T-cell (primary cell): ENCODE measurements around the gene KRTAP5-1. TPM values are rescaled to one million over a fixed set of nuclear protein-coding genes. Genes with fewer than 3 reads are reported as not detected.
"Not testable (repeated sequence)": the region's sequence is repeated elsewhere in the genome, so short reads cannot be mapped to it uniquely, and the experiment has no call there.

Source experiments
- ATAC-seq, 4 experiments: fragments of 200-7000 bp in 3 of 4; fragments of 150-1000 bp in 1 of 4; cut with Tn5 transposase; replicated peaks in 1 of 4; 1 replicate in 3 of 4; 2 replicates in 1 of 4; pipeline ENCODE4 v1.10.0; 2021; ENCODE audit warnings: moderate library complexity in 3 of 4, mild to moderate bottlenecking in 2 of 4, moderate number of reproducible peaks in 1 of 4
- CTCF ChIA-PET, 2 donors: fragments of 300-600 bp; sonication (Branson Sonifier 250); formaldehyde crosslinking; loops; one replicate each; lab custom pipeline; 2022; ENCODE audit warnings: antibody characterized with exemption in 2 of 2; lab: Charles Lee
- POLR2A ChIA-PET, 2 donors: fragments of 300-600 bp; sonication (Branson Sonifier 250); formaldehyde crosslinking; loops; one replicate each; lab custom pipeline; 2022; ENCODE audit warnings: antibody characterized with exemption in 2 of 2; lab: Charles Lee
- DNase-seq, 35 experiments: peaks; one replicate each; pipeline versions ENCODE4 v3.0.0 to v3.0.0-alpha.2; 2013 to 2023
- H3K27ac ChIP-seq: one replicate; pipeline ENCODE4 v1.5.1; 2013; ENCODE audit warnings: low read length
- H3K27me3 ChIP-seq, 2 experiments: replicated peaks in 1 of 2; 1 replicate in 1 of 2; 2 replicates in 1 of 2; pipeline versions ENCODE4 v1.6.1 to v1.7.0; 2013; ENCODE audit warnings: low read length in 1 of 2, mixed read lengths in 1 of 2; ENCODE audit not compliant: control insufficient read depth in 2 of 2, insufficient read depth in 2 of 2; ENCODE audit errors: extremely low read depth in 1 of 2
- H3K36me3 ChIP-seq, 2 donors: 1 replicate in 1 of 2; 2 replicates in 1 of 2; pipeline versions ENCODE4 v1.6.1 to v1.7.0; 2013; ENCODE audit warnings: low read length in 1 of 2; ENCODE audit not compliant: control insufficient read depth in 2 of 2, insufficient read depth in 1 of 2; ENCODE audit errors: extremely low read depth in 1 of 2
- H3K4me1 ChIP-seq, 2 experiments: 1 replicate in 1 of 2; 2 replicates in 1 of 2; pipeline versions ENCODE4 v1.6.1 to v1.7.0; 2013; ENCODE audit warnings: low read length in 2 of 2, mixed read lengths in 1 of 2; ENCODE audit not compliant: insufficient read depth in 2 of 2, control insufficient read depth in 1 of 2; ENCODE audit errors: extremely low read depth in 1 of 2
- H3K4me3 ChIP-seq, 2 donors: 1 replicate in 1 of 2; 2 replicates in 1 of 2; pipeline versions ENCODE4 v1.5.1 to v1.7.0; 2013; ENCODE audit warnings: mild to moderate bottlenecking in 2 of 2, low read length in 1 of 2, moderate library complexity in 1 of 2; ENCODE audit not compliant: control insufficient read depth in 1 of 2; ENCODE audit errors: extremely low read depth in 1 of 2
- H3K9me3 ChIP-seq: 2 replicates; pipeline ENCODE4 v1.7.0; 2013
- H3K27ac Mint-ChIP-seq, 2 donors: one replicate each; pipeline ENCODE4 v1.8.0; 2020 to 2021; ENCODE audit warnings: mild to moderate bottlenecking in 2 of 2, mixed read lengths in 2 of 2
- H3K27me3 Mint-ChIP-seq, 2 donors: one replicate each; pipeline ENCODE4 v1.8.0; 2021 to 2022; ENCODE audit warnings: mixed read lengths in 2 of 2
- H3K36me3 Mint-ChIP-seq: one replicate; pipeline ENCODE4 v1.8.0; 2021; ENCODE audit warnings: mixed read lengths
- H3K4me1 Mint-ChIP-seq, 3 donors: one replicate each; pipeline ENCODE4 v1.8.0; 2020 to 2022; ENCODE audit warnings: mixed read lengths in 3 of 3, mild to moderate bottlenecking in 1 of 3
- H3K4me3 Mint-ChIP-seq, 3 donors: one replicate each; pipeline ENCODE4 v1.8.0; 2020 to 2022; ENCODE audit warnings: mild to moderate bottlenecking in 3 of 3, mixed read lengths in 3 of 3, moderate library complexity in 3 of 3
- H3K9me3 Mint-ChIP-seq, 3 donors: one replicate each; pipeline ENCODE4 v1.8.0; 2020 to 2022; ENCODE audit warnings: mixed read lengths in 3 of 3
- WGBS: methylation state at CpG from one replicate; pipeline ENCODE4 v1.1.5; 2013; ENCODE audit warnings: missing lambda C conversion rate; ENCODE audit not compliant: insufficient coverage; 5-methylcytosine and 5-hydroxymethylcytosine counted together
- total RNA-seq, 35 experiments: library from RNA in 6 of 35; stranded (reverse) in 6 of 35; fragments of 120-200 nt in 1 of 35; gene quantifications; one replicate each; pipeline versions ENCODE4 v1.2.1 to v1.2.4 and lab custom pipeline; 2013 to 2026

The KRTAP5-1 gene
- total RNA-seq, 5 donors from 2014 or later (not counting 1 experiment from before 2014, with no cell fraction given), result not detected

DNA sequence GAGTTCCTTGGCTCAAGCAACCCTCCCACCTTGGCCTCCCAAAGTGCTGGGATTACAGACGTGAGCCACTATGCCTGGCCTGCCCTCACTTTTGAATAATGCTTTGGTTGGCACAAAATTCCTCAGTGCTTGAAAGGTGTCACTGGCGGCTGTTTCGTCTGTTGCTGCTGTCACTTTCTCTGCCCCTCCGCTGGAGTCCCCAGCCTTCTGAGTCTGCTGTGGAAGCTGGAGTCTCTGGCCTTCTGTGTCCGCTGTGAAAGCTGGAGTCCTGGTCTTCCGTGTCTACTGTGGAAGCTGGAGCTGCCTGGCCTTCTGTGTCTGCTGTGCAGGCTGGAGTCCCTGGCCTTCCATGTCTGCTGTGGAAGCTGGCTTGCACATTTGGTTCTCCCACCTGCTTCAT, 4.9 kb upstream of the KRTAP5-1 start:
- peaks cover 3 to 41% of the 10 kb centered on the region in 2 experiments for H3K4me1 ChIP-seq
- H3K4me3 ChIP-seq, result no peak overlapping the region
- Mint-ChIP-seq H3K9me3 (peaks cover 0 to 4% (median 0%) of the 10 kb centered on the region in 3 donors), H3K4me1 (peaks cover 25 to 30% (median 25%) of the 10 kb centered on the region in 3 donors), H3K36me3 (no peaks in the 10 kb centered on the region), H3K27me3 (peaks cover 0 to 10% of the 10 kb centered on the region in 2 donors), H3K4me3 (peak overlapping the region in 1 of 3 donors; percentile 76), H3K27ac (peak overlapping the region; percentile 48 to 65)
- no peaks in the 10 kb centered on the region for H3K36me3 ChIP-seq
- whole genome bisulfite sequencing, result 93% methylated on average over 6 of the region's 6 CpGs
- H3K9me3 ChIP-seq, result no peaks in the 10 kb centered on the region
- peak overlapping the region; percentile 23 for H3K27ac ChIP-seq
- CTCF ChIA-PET, result no interaction called here
- DNase-seq, result no peak
- peaks cover 0 to 12% of the 10 kb centered on the region in 2 experiments for H3K27me3 ChIP-seq
- no peak for ATAC-seq
- POLR2A ChIA-PET, result no interaction called here

DNA sequence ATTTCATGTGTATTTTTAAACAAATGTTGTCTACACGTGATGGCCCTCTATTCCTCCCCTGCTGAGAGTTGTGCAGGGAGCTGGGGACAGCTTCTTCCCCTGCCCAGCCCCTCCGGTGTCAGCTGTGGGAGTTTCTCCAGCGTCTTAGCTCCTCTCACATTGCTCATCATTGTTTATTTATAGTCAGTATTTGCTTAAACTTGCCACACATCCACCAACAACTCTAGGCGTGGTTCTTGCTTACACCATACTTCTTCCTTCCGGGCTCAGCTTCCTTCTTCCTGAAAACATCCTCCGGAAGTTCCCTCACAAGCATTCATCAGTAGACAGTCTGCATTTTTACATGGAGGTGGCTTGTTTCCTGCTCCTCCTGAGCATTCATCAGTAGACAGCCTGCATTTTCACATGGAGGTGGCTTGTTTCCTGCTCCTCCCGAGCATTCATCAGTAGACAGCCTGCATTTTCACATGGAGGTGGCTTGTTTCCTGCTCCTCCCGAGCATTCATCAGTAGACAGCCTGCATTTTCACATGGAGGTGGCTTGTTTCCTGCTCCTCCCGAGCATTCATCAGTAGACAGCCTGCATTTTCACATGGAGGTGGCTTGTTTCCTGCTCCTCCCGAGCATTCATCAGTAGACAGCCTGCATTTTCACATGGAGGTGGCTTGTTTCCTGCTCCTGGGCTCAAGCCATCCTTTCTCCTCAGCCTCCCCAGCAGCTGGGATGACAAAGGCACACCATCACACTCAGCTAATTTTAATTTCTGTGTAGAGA, 4.3 kb upstream of the KRTAP5-1 start:
- POLR2A ChIA-PET, H3K9me3 Mint-ChIP-seq, H3K36me3 Mint-ChIP-seq, H3K36me3 ChIP-seq, H3K27me3 Mint-ChIP-seq, H3K9me3 ChIP-seq, H3K4me3 ChIP-seq: not testable (repeated sequence)
- peaks cover 3 to 47% of the 10 kb centered on the region in 2 experiments for H3K4me1 ChIP-seq
- peak overlapping the region; percentile 59 for H3K27ac ChIP-seq
- ATAC-seq (peak; percentile 60 to 92 (median 88)), DNase-seq (peak in 8 of 35 experiments; percentile 4 to 65 (median 12))
- peaks cover 0 to 12% of the 10 kb centered on the region in 2 experiments for H3K27me3 ChIP-seq
- CTCF ChIA-PET, result interaction anchor here (0.5 to 1.6 kb wide), 4 partner anchors 14 to 258 kb away, joined by 3 to 9 read pairs (median 4); no protein-coding TSS in a partner anchor
- H3K27ac Mint-ChIP-seq, result peak overlapping the region; percentile 94 to 97
- H3K4me1 Mint-ChIP-seq, result peaks cover 23 to 31% (median 26%) of the 10 kb centered on the region in 3 donors
- WGBS, result 43% methylated on average over 3 of the region's 10 CpGs
- H3K4me3 Mint-ChIP-seq, result peak overlapping the region; percentile 47 to 76 (median 66)

- H3K36me3 Mint-ChIP-seq, result no peaks in the 10 kb centered on the region
- Histone ChIP-seq H3K4me1 (peaks cover 3 to 56% of the 10 kb centered on the region in 2 experiments), H3K9me3 (no peaks in the 10 kb centered on the region), H3K36me3 (no peaks in the 10 kb centered on the region), H3K27ac (no peak overlapping the region), H3K4me3 (no peak overlapping the region), H3K27me3 (peaks cover 0 to 27% of the 10 kb centered on the region in 2 experiments)
- H3K27me3 Mint-ChIP-seq, result peaks cover 0 to 5% of the 10 kb centered on the region in 2 donors
- DNase-seq (no peak), ATAC-seq (no peak)
- no peak overlapping the region for H3K4me3 Mint-ChIP-seq
- WGBS, result no CpG with 5 or more reads among the region's 2 CpGs
- CTCF ChIA-PET, result no interaction called here
- H3K27ac Mint-ChIP-seq, result peak overlapping the region; percentile 44 to 45
- H3K9me3 Mint-ChIP-seq, result peaks cover 0 to 4% (median 0%) of the 10 kb centered on the region in 3 donors
- POLR2A ChIA-PET, result no interaction called here
- peaks cover 23 to 37% (median 31%) of the 10 kb centered on the region in 3 donors for H3K4me1 Mint-ChIP-seq
Measured at GRCh38 chr11:1586699-1587098, 1.6 kb upstream of the KRTAP5-1 start.

DNA sequence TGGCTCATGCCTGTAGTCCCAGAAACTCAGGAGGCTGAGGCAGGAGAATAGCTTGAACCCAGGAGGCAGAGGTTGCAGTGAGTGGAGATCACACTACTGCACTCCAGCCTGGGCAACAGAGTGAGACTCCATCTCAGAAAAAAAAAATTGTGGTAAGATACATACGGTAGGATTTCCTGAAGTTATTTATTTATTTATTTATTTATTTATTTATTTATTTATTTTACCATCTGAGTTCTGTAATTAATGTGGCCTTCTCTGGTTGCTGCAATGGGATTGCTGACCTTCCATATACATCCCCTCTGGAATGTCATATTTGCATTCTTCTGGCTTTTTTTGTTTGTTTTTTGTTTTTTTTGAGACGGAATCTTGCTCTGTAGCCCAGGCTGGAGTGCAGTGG, 2.2 kb downstream of the KRTAP5-1 start:
- DNase-seq, H3K4me3 Mint-ChIP-seq, H3K9me3 ChIP-seq, H3K4me3 ChIP-seq, H3K27ac ChIP-seq, POLR2A ChIA-PET, H3K27me3 Mint-ChIP-seq, CTCF ChIA-PET, H3K27ac Mint-ChIP-seq, H3K36me3 ChIP-seq, H3K9me3 Mint-ChIP-seq, H3K36me3 Mint-ChIP-seq, ATAC-seq: not testable (repeated sequence)
- H3K4me1 Mint-ChIP-seq, result peaks cover 0 to 18% (median 13%) of the 10 kb centered on the region in 3 donors
- no CpG with 5 or more reads among the region's 2 CpGs for WGBS
- H3K4me1 ChIP-seq, result peaks cover 0 to 32% of the 10 kb centered on the region in 2 experiments
- peaks cover 0 to 23% of the 10 kb centered on the region in 2 experiments for H3K27me3 ChIP-seq

DNA sequence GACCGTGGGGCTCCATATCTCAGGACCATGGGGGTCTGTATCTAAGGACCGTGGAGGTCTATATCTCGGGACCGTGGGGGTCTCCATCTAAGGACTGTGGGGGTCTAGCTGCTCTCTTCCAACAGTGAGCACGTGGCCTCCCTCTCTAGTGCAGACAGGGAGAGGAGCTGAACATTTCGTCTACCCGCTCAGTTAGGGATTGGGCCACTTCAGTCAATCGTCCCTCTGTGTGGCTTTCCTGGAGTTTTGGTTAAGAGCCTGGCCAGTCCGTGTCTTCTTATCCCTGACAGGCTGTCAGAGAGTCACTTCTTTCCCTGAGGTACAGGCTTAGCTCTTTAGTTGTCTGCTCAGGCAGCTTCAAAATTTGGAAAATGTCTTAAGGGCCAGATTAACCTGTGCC, 3.1 kb downstream of the KRTAP5-1 start:
- peaks cover 0 to 25% of the 10 kb centered on the region in 2 experiments for H3K4me1 ChIP-seq
- ATAC-seq (no peak), DNase-seq (no peak)
- H3K4me3 Mint-ChIP-seq, result no peak overlapping the region
- no peaks in the 10 kb centered on the region for H3K9me3 ChIP-seq
- no peak overlapping the region for H3K27ac Mint-ChIP-seq
- 73% methylated on average over 8 of the region's 9 CpGs for WGBS
- no peaks in the 10 kb centered on the region for H3K36me3 ChIP-seq
- peaks cover 4% of the 10 kb centered on the region for H3K36me3 Mint-ChIP-seq
- ChIA-PET CTCF (no interaction called here), POLR2A (no interaction called here)
- peaks cover 0 to 16% (median 12%) of the 10 kb centered on the region in 3 donors for H3K4me1 Mint-ChIP-seq
- no peak overlapping the region for H3K4me3 ChIP-seq
- peaks cover 0 to 7% (median 4%) of the 10 kb centered on the region in 3 donors for H3K9me3 Mint-ChIP-seq
- H3K27me3 ChIP-seq, result peaks cover 0 to 23% of the 10 kb centered on the region in 2 experiments
- H3K27ac ChIP-seq, result no peak overlapping the region
- peaks cover 0 to 3% of the 10 kb centered on the region in 2 donors for H3K27me3 Mint-ChIP-seq

DNA sequence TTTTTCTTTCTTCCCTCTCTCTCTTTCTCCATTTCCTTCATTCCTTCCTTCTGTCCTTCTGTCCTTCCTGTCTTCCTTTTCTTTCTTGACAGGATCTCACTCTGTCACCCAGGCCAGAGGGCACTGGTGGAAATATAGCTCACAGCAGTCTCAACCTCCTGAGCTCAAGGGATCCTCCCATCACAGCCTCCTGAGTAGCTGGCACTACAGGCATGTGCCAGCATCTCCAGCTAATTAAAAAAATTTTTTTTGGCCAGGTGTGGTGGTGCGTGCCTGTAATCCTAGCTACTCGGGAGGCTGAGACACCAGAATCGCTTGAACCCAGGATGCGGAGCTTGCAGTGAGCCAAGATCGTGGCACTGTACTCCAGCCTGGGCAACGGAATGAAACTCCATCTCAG, 8.3 kb downstream of the KRTAP5-1 start:
- Histone ChIP-seq H3K27me3 (peaks cover 0 to 2% of the 10 kb centered on the region in 2 experiments), H3K9me3 (no peaks in the 10 kb centered on the region), H3K27ac (no peak overlapping the region), H3K4me3 (no peak overlapping the region), H3K4me1 (peaks cover 2 to 21% of the 10 kb centered on the region in 2 experiments), H3K36me3 (no peaks in the 10 kb centered on the region)
- no peak for DNase-seq
- no peak overlapping the region for H3K4me3 Mint-ChIP-seq
- 93% methylated on average over 5 of the region's 6 CpGs for WGBS
- H3K9me3 Mint-ChIP-seq, result peaks cover 0 to 7% (median 4%) of the 10 kb centered on the region in 3 donors
- peaks cover 4% of the 10 kb centered on the region for H3K36me3 Mint-ChIP-seq
- no peak for ATAC-seq
- H3K27me3 Mint-ChIP-seq, result no peaks in the 10 kb centered on the region
- no peak overlapping the region for H3K27ac Mint-ChIP-seq
- CTCF ChIA-PET, result interaction anchor here in 1 of 2 donors (0.7 to 1.1 kb wide), 2 partner anchors 19 to 30 kb away, joined by 3 to 5 read pairs; no protein-coding TSS in a partner anchor
- POLR2A ChIA-PET, result interaction anchor here in 1 of 2 donors (0.6 kb wide), 1 partner anchor 8 kb away, joined by 3 read pairs; no protein-coding TSS in a partner anchor
- H3K4me1 Mint-ChIP-seq, result peaks cover 7 to 10% (median 9%) of the 10 kb centered on the region in 3 donors
